Central memory CD8-positive, alpha-beta T cell (primary cell): Measurements from ENCODE around the gene PARD3.

Source experiments
- ATAC-seq: fragments of 150-1000 bp; cut with Tn5 transposase; replicated peaks from 2 replicates; pipeline ENCODE4 v1.10.0; 2022; ENCODE audit warnings: mild to moderate bottlenecking, moderate FRiP score, moderate number of reproducible peaks; ENCODE audit not compliant: poor library complexity, severe bottlenecking; ENCODE audit errors: extremely low read depth
- DNase-seq, 2 donors: peaks; one replicate each; pipeline ENCODE4 v3.0.0; 2021; ENCODE audit warnings: low spot score in 2 of 2
- H3K27ac Mint-ChIP-seq: one replicate; pipeline ENCODE4 v1.8.0; 2022; ENCODE audit warnings: low read depth, mild to moderate bottlenecking, moderate library complexity, mixed read lengths
- H3K27me3 Mint-ChIP-seq: one replicate; pipeline ENCODE4 v1.8.0; 2022; ENCODE audit warnings: mixed read lengths
- H3K36me3 Mint-ChIP-seq: one replicate; pipeline ENCODE4 v1.8.0; 2022; ENCODE audit warnings: mild to moderate bottlenecking, moderate library complexity, mixed read lengths; ENCODE audit not compliant: insufficient read depth
- H3K4me1 Mint-ChIP-seq: one replicate; pipeline ENCODE4 v1.8.0; 2022; ENCODE audit warnings: mixed read lengths
- H3K4me3 Mint-ChIP-seq: one replicate; pipeline ENCODE4 v1.8.0; 2022; ENCODE audit warnings: mild to moderate bottlenecking, moderate library complexity, mixed read lengths
- H3K9me3 Mint-ChIP-seq: one replicate; pipeline ENCODE4 v1.8.0; 2022; ENCODE audit warnings: mixed read lengths

PARD3 gene

GRCh38 chr10:34585422-34586112, 229.5 kb downstream of the PARD3 start:
- no peak for ATAC-seq
- peaks cover 1% of the 10 kb centered on the region for H3K36me3 Mint-ChIP-seq

DNA sequence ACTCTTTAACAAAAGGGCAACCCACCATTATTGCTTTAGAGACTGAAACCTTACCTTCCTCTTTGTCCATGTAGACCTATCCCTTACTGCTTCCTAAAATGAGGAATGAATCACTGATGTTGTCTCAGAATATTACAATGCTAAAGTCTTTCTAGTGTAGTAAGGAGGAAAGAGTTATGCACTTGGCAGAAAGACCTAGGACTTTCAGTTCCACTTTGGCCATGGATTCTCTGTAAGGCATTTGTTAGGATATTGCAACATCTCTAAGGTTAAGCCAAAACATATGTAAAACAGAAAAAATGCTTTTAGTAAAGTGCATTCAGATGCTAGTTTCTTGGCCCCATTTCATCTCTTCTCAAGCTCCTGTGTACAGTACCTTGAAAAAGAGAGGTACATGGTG, 230.9 kb downstream of the PARD3 start:
- Mint-ChIP-seq H3K9me3 (no peaks in the 10 kb centered on the region), H3K4me1 (no peaks in the 10 kb centered on the region), H3K4me3 (no peak overlapping the region), H3K27me3 (no peaks in the 10 kb centered on the region), H3K27ac (no peak overlapping the region), H3K36me3 (peaks cover 1% of the 10 kb centered on the region)
- DNase-seq = no peak
- ATAC-seq = no peak

More at GRCh38 chr10:34585422-34586112, 229.5 kb downstream of the PARD3 start:
- Mint-ChIP-seq H3K4me1 (no peaks in the 10 kb centered on the region), H3K9me3 (no peaks in the 10 kb centered on the region), H3K4me3 (no peak overlapping the region), H3K27me3 (no peaks in the 10 kb centered on the region), H3K27ac (no peak overlapping the region)
- no peak for DNase-seq

GRCh38 chr10:34581801-34582532, 233.1 kb downstream of the PARD3 start:
- H3K4me3 Mint-ChIP-seq = no peak overlapping the region
- H3K27me3 Mint-ChIP-seq = no peaks in the 10 kb centered on the region
- H3K4me1 Mint-ChIP-seq = no peaks in the 10 kb centered on the region
- H3K27ac Mint-ChIP-seq = no peak overlapping the region
- no peak for DNase-seq
- ATAC-seq = no peak
- peaks cover 1% of the 10 kb centered on the region for H3K36me3 Mint-ChIP-seq
- no peaks in the 10 kb centered on the region for H3K9me3 Mint-ChIP-seq

- Mint-ChIP-seq H3K4me1 (no peaks in the 10 kb centered on the region), H3K4me3 (no peak overlapping the region), H3K36me3 (peaks cover 1% of the 10 kb centered on the region), H3K27me3 (no peaks in the 10 kb centered on the region), H3K9me3 (no peaks in the 10 kb centered on the region), H3K27ac (no peak overlapping the region)
- ATAC-seq (no peak), DNase-seq (no peak)
These were observed 234.5 kb downstream of the PARD3 start for GRCh38 chr10:34580643-34581042.

DNA sequence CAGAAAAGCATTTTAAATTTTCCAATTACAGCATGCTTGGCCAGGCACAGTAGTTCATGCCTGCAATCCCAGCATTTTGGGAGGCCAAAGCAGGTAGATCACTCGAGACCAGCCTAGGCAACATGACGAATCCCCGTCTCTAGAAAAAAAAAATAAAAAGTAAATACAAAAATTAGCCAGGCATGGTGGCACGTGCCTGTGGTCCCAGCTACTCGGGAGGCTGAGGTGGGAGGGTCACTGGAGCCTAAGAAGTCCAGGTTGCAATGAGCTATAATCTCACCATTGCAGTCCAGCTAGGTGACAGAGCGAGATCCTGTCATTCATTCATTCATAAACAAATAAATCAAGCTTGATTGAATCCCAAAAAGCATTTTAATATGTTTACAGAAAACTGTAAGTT, 234.9 kb downstream of the PARD3 start:
- Mint-ChIP-seq H3K27me3 (no peaks in the 10 kb centered on the region), H3K4me1 (no peaks in the 10 kb centered on the region), H3K36me3 (no peaks in the 10 kb centered on the region), H3K9me3 (no peaks in the 10 kb centered on the region), H3K27ac (no peak overlapping the region), H3K4me3 (no peak overlapping the region)
- no peak for DNase-seq
- no peak for ATAC-seq

DNA sequence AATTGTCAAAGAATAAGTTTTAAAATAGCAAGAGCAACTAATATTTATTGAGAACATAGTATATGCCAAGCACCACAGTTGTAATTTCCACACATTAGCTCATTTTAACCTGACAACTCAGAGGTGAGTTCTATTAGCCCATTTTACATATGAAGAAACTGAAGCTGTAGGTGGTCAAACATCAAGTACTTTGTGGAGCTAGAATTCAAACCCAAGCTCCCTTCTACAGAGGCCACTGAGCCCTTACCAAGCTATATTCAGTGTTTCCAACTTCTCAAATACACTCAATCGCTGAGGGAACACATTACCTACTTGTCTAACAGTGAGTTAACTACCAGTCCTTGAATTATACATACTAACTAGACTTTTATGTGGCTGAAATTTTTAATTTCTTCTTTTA, 236.6 kb downstream of the PARD3 start:
- H3K9me3 Mint-ChIP-seq = no peaks in the 10 kb centered on the region
- H3K27me3 Mint-ChIP-seq = no peaks in the 10 kb centered on the region

DNA sequence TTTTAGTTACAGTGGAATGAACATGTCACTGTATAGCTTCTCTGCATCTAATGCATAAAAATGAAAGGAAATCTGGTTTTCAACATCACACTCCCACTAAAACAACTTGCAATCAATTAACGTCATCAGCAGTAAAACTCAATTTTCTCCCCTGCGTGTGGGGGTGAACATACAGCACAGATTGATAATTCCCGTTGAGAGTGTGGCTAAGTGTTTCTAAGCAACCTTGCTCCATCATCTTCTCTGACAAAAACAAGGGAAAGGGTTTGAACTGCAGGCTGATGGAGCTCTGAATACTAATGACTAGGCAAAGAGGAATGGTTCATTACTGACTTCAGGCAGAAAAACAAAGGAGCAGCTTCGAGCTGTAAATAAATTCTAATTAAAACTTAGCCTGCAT, 238.3 kb downstream of the PARD3 start:
- no peaks in the 10 kb centered on the region for H3K27me3 Mint-ChIP-seq
- H3K4me3 Mint-ChIP-seq = no peak overlapping the region
- no peaks in the 10 kb centered on the region for H3K9me3 Mint-ChIP-seq
- H3K4me1 Mint-ChIP-seq = no peaks in the 10 kb centered on the region
- no peaks in the 10 kb centered on the region for H3K36me3 Mint-ChIP-seq
- DNase-seq (no peak), ATAC-seq (no peak)
- no peak overlapping the region for H3K27ac Mint-ChIP-seq

More for the DNA sequence above, 236.6 kb downstream of the PARD3 start:
- ATAC-seq (no peak), DNase-seq (no peak)
- no peaks in the 10 kb centered on the region for H3K4me1 Mint-ChIP-seq
- no peak overlapping the region for H3K4me3 Mint-ChIP-seq
- no peak overlapping the region for H3K27ac Mint-ChIP-seq
- no peaks in the 10 kb centered on the region for H3K36me3 Mint-ChIP-seq

GRCh38 chr10:34575882-34576281, 239.2 kb downstream of the PARD3 start:
- DNase-seq (no peak), ATAC-seq (no peak)
- Mint-ChIP-seq H3K4me3 (no peak overlapping the region), H3K27ac (no peak overlapping the region), H3K9me3 (no peaks in the 10 kb centered on the region), H3K36me3 (no peaks in the 10 kb centered on the region), H3K27me3 (no peaks in the 10 kb centered on the region), H3K4me1 (no peaks in the 10 kb centered on the region)

DNA sequence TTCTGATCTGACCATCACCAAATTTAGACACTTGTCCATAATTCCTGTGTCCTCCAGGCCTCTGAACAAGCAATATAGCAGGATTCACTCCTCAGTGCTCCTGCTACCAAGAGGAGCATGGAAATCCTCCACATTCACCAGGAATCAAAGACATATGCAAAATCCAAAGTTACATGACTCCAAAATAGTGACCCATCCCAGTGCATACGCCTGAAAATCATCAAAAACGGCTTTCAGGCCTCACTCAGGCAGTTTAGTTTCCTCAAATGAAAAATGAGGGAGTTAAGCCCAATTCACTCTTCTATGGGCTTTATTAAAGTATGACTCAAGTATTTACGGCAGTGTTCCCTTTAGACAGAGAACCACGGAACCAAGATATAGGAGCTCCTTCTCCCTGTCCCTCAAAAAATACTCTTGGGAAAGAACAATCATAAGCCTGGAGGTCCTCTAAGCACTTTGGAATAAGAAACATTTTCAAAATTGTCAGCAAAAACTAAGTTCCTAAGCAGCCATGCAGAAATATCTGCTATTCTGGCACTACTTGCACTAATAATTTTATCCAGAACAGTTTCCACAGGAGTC, 240.7 kb downstream of the PARD3 start:
- Mint-ChIP-seq H3K4me1 (no peaks in the 10 kb centered on the region), H3K36me3 (no peaks in the 10 kb centered on the region), H3K27me3 (no peaks in the 10 kb centered on the region), H3K9me3 (no peaks in the 10 kb centered on the region), H3K4me3 (no peak overlapping the region), H3K27ac (no peak overlapping the region)
- DNase-seq = no peak
- ATAC-seq = no peak

DNA sequence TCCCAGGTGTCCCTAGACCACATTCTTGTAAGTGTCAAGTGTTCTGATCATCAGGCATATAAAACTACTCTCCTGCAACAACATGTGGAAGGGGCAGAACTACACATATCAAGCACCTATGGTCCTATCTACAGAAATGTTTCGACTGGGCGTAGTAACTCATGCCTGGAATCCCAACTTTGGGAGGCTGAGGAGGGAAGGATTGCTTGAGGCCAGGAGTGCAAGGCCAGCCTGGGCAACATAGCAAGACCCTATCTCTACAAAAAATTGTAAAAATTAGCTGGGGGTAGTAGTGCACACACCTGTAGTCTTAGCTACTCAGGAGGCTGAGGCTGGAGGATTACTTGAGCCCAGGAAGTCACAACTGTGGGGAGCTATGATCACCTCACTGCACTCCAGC, 244.2 kb downstream of the PARD3 start:
- no peaks in the 10 kb centered on the region for H3K27me3 Mint-ChIP-seq
- ATAC-seq (no peak), DNase-seq (no peak)
- no peak overlapping the region for H3K27ac Mint-ChIP-seq
- no peak overlapping the region for H3K4me3 Mint-ChIP-seq
- H3K9me3 Mint-ChIP-seq = no peaks in the 10 kb centered on the region
- no peaks in the 10 kb centered on the region for H3K36me3 Mint-ChIP-seq
- no peaks in the 10 kb centered on the region for H3K4me1 Mint-ChIP-seq

- no peak overlapping the region for H3K4me3 Mint-ChIP-seq
- H3K27ac Mint-ChIP-seq = no peak overlapping the region
- no peaks in the 10 kb centered on the region for H3K9me3 Mint-ChIP-seq
- H3K4me1 Mint-ChIP-seq = no peaks in the 10 kb centered on the region
- H3K36me3 Mint-ChIP-seq = no peaks in the 10 kb centered on the region
- ATAC-seq (no peak), DNase-seq (no peak)
- H3K27me3 Mint-ChIP-seq = no peaks in the 10 kb centered on the region
These were observed 247.3 kb downstream of the PARD3 start for GRCh38 chr10:34567659-34568253.

GRCh38 chr10:34565934-34566333, 249.2 kb downstream of the PARD3 start:
- no peaks in the 10 kb centered on the region for H3K4me1 Mint-ChIP-seq
- H3K4me3 Mint-ChIP-seq = no peak overlapping the region
- no peak overlapping the region for H3K27ac Mint-ChIP-seq
- DNase-seq (no peak), ATAC-seq (no peak)
- H3K36me3 Mint-ChIP-seq = no peaks in the 10 kb centered on the region
- no peaks in the 10 kb centered on the region for H3K9me3 Mint-ChIP-seq
- H3K27me3 Mint-ChIP-seq = no peaks in the 10 kb centered on the region
